NCI-H1694 (cell line): ENCODE data around the gene AMBRA1.

ENCODE experiments used
- DNase-seq: peaks from one replicate; lab custom pipeline; 2025; lab: John Stamatoyannopoulos, UW

AMBRA1 gene

GRCh38 chr11:46505741-46506482 is 87.9 kb downstream of the AMBRA1 start:
- DNase-seq: no peak

DNA sequence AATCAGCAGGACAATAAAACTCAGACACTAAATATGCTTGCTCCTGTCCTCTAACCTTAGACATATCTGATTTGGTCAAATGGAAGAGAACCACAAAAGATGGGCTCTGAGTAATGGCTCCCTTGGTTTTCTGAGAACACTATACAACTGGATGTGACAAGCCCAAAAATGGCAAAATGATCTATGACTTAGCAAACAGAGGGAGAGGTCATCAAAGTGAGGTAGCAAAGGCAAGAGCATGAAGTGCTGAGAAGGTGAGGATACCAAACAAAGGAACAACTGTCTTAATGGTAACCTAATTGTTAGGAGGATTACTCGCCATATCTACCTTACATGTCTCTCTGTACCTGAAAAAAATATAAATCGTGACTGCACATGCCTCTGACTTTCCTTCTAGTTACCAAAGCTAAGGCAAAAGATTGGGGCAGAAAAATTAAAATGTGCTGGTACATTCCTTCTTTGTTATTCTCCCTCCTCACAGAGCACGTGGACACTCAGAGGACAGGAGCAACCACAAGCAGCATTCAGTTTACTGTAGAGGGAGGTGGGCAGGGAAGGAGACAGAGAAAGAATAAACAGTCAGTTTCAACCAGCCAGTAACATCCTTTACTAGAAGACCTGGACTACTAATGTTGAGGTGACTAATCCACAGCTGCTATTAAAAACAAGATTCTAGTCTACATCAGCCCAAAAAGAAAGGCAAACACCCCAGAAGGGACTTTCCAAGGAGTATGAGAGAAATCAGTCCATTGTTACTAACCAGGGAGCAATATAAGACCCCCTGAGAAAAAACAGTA is 88.8 kb downstream of the AMBRA1 start:
- no peak for DNase-seq

DNA sequence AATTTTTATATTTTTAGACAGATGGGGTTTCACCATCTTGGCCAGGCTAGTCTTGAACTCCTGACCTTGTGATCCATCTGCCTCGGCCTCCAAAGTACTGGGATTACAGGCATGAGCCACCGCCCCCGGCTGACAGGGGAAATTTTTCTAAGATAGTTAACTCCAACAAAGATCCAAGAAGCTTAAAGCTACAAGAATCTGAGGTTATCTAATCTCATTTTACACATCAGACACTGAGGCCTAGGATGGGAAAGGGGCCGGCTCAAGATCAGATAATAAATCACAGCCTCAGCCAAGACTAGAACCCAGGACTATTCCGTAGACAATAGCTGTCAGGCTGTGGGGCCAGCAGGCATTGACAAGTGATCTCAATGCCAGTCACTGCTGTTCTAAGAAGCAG is 94.0 kb downstream of the AMBRA1 start:
- DNase-seq: no peak

DNA sequence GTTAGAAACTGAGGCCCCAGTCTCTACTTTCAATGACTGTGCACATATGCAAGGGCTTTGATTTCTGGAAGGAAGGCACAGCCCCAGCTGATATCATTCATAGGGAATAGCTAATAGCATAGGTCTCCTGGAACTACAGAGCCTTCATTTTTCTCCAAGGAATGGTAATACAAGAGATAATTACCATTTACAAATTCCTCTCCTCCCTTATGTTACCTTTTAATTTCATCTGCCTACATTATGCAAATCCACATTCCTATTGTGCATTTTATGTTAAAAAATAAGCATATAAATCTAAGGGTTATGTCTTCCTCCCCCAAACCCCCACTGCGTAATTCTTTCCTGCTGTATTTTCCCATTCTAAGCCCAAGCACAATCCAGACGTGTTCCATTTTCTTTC is 94.9 kb downstream of the AMBRA1 start:
- no peak for DNase-seq

- no peak for DNase-seq
Measured at GRCh38 chr11:46498179-46498578, 95.6 kb downstream of the AMBRA1 start.

DNA sequence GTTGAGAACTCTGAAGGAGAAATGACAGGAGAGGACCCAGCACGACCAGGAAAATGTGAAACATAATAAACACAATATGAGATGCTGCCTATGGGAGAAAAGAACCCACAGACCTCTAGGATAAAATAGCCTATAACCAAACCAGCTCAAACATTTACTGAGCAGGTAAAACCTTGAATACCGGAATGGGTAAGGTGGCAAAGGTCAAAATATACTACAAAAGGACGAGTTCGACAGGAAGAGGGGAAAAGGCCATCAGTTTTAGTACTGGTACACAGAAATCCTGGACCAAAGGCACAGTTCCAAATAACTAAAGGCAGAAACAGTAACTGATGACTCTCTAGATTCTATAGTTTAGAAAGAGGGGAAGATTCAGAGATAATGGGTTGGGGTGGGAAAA is 96.3 kb downstream of the AMBRA1 start:
- no peak for DNase-seq

DNA sequence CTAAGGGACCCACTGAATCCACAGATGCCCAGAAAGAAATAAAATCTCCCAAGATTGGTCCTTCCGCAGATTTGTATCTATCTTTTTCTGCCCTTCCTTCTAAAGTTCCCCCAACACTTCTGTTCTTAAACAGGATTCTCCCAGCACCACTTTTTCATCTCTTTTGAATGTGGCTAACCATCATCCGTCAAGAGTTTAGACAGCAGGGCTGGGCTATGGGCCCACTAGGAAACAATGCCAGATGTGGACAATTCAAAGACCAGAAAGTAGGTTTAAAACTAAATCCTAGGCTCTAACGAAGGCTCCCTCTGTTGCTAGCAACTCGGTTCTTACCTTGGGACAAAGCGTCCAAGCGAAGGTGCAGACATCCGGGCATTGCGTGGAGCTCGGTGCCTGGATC is 100.0 kb downstream of the AMBRA1 start:
- no peak for DNase-seq

GRCh38 chr11:46492532-46492931 is 101.3 kb downstream of the AMBRA1 start:
- DNase-seq: no peak

DNA sequence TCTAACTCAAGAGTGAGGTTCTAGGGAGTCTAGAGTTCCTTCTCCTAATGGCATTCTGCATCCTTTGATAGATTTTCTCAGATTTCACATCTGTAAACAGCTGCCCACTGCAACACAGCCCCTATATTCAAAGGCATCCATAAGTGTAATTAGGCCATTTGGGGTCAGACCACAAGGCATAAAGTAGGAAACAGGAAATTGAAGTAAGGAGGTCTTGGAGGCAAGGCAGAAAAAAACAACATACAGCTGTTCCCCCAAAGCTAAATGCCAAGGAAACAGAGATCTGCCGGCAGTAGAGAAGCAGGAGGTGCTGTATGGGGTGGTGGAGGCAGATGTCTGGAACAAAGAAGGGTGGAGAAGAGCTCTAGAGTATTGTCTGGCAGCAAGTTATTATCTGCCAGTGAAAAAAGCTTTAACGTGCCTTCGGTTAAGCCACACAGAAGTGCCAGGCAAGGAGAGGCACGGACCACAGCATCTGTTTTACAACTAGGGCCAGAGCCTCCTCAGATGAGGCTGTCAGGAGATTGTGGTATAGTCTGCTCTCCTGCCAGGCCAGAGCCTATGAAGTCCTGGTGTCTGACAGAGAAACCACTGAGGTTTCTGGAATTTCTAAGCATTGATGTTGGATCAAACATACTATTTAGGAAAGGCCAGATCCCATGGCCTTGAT is 102.0 kb downstream of the AMBRA1 start:
- no peak for DNase-seq

DNA sequence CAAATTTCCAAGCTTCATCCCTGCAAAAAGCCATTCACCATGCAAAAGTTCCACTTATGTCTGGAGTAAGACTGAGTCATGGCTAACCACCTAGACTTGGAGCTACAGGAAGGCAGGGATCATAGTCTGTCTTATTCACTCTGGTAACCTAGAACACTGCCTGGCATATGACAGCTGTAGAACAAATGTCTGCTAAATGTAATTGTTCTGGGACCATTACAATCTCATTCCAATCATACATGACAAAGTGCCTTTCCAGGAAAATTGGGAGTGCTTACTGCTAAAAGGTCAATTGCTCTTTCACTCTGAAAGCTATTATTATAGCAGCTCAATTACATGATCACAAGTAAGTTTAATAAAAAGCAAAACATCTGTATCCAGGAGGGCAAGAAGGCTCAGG is 103.2 kb downstream of the AMBRA1 start:
- no peak for DNase-seq

- DNase-seq: peak; percentile 31
Measured at GRCh38 chr11:46489656-46490560, 103.9 kb downstream of the AMBRA1 start.

DNA sequence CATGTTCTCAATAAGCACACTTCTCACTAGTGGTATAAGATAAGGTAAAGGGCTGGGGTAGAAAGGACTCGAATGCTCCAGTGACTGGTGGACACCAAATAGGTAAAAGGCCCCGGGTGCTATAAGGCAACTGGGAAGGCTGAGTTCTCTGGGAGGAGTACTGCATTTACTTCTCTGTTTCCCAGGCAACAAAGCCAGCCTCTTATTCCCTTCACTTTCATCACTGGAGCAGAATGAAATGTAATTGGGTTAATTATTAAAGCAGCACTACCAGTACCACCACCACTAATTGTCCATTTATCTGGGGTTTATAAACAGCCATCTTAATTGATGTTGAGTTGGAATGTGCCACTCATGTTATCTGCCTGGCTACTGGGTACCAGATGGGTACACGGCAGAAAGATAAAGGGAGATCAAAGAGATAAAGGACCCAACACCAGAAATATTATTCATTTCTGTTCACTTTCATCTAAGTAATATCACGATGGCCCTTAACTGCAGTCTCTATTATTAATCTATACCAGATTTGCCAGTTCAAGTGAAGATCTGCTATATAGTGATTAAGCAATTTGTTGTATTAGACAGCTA is 107.9 kb downstream of the AMBRA1 start:
- no peak for DNase-seq

DNA sequence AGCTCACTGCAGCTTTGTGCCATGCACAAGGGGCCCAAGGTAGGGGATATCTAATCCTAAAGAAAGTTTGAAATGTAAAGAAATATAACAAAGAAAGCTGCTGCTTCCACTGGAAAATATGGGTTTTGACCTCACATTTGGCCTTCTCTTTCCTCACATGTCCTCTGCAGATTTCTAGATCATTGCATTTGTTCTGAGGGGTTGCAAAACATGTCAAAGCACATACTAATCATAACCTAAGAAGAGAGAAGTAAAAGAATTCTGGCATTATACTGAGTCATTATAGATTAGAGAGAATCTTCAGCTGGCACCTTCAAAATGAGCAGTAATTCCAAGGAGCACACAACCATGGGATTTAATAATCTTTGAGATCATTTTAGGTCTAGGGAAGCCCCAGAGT is 109.7 kb downstream of the AMBRA1 start:
- DNase-seq: no peak

GRCh38 chr11:46480909-46481308 is 112.9 kb downstream of the AMBRA1 start:
- no peak for DNase-seq

GRCh38 chr11:46480166-46480726 is 113.6 kb downstream of the AMBRA1 start:
- DNase-seq: no peak

DNA sequence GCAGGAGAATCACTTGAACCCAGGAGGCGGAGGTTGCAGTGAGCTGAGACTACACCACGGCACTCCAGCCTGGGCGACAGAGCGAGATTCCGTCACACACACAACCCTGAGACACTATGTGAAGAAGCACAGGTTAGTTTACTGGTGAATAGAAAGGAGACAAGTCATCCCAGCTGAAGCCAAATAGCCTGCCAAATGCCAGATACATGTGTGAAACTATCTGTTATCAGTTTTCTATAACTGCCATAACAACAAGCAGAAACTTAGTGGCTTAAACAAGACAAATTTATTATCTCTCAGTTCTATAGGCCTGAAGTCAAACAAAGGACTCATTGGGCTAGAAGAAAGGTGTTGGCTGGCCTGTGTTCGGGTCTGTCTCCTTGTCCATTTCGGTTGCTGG is 114.2 kb downstream of the AMBRA1 start:
- DNase-seq: no peak

DNA sequence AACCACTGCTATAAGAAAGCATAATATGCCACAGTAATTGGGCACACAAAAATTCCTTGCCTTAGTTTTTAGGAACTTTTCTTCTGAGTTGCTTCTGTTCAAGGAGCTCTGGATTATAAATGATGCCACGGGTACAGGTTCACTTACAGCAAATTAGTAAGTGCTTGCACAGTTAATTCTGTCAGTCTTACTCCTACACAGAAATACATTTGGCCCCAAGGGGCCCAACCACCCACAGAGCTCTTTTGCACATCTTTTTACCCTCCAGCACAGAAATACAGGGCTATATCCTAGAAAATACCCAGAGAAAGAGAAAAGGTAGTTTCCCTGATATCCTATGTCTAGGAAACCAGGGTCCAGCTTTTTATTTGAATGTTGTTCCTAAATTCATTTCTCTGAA is 115.6 kb downstream of the AMBRA1 start:
- DNase-seq: no peak

- DNase-seq: no peak
Measured at GRCh38 chr11:46477136-46477535, 116.7 kb downstream of the AMBRA1 start.

DNA sequence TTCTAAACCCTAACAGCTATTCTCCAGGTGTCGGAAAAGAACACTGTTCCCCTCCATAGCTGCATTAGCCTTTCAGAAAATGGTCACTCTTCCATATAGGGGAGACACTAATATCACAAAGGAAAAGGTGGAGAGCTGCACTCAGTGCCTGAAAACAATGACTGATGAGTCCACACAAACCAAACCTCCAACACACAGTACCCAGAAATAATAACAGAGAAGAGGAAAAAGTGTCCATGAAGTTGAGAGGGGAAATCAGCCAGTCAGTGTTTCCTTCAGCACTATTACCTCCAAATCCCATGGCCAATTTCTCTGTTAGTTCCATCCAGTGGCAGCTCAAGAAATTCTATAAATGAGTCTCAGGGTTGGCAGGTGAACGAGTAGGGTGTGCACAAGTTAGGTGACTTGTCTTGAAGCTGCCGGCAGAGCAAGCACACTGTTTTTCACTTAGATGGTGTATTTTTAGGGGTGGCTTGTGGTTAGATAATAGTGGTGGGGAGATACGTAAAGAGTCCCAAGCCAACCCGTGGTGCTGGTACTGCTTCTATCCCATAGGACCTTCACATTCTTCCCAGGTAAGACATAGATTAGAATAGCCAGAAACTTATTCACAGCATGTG is 117.8 kb downstream of the AMBRA1 start:
- no peak for DNase-seq

- no peak for DNase-seq
Measured at GRCh38 chr11:46475051-46475925, 118.5 kb downstream of the AMBRA1 start.
